GM18858 (cell line): ENCODE results near the gene EBF3.

Experiments used
- ATAC-seq: cut with Tn5 transposase; IDR thresholded peaks from one replicate; pipeline ENCODE4 v1.9.1; 2021; ENCODE audit not compliant: unreplicated experiment

The EBF3 gene, protein sequence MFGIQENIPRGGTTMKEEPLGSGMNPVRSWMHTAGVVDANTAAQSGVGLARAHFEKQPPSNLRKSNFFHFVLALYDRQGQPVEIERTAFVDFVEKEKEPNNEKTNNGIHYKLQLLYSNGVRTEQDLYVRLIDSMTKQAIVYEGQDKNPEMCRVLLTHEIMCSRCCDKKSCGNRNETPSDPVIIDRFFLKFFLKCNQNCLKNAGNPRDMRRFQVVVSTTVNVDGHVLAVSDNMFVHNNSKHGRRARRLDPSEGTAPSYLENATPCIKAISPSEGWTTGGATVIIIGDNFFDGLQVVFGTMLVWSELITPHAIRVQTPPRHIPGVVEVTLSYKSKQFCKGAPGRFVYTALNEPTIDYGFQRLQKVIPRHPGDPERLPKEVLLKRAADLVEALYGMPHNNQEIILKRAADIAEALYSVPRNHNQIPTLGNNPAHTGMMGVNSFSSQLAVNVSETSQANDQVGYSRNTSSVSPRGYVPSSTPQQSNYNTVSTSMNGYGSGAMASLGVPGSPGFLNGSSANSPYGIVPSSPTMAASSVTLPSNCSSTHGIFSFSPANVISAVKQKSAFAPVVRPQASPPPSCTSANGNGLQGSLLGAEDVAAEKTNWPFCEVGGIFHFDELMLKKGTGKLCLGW

GRCh38 chr10:129963641-129964501, at the start of gene EBF3:
Gene EBF3, minus strand, starts transcription at chr10:129964274. Its CDS starts 506 bp downstream, at chr10:129963768.
- ATAC-seq: no peak

GRCh38 chr10:130013335-130014262, 49.5 kb upstream of the EBF3 start:
- no peak for ATAC-seq

DNA sequence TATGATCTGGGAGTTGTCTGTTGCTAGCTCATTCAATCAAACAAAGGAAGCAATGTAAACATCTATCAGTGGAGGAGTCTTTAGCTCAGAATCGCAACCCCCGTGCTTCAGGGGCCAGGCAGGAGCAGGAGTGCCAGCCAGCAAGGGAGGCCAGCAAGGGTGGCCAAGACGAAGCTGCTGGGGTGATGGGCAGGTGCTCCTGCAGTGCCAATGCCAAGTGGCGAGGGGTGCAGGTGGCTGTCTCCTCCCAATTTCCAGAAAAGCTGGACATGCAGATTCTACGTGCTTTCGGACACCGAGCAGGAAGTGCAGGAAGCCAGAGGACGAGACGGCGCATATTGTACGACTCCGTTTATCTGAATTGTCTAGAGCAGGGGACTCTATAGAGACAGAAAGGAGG, 48.1 kb upstream of the EBF3 start:
- no peak for ATAC-seq

DNA sequence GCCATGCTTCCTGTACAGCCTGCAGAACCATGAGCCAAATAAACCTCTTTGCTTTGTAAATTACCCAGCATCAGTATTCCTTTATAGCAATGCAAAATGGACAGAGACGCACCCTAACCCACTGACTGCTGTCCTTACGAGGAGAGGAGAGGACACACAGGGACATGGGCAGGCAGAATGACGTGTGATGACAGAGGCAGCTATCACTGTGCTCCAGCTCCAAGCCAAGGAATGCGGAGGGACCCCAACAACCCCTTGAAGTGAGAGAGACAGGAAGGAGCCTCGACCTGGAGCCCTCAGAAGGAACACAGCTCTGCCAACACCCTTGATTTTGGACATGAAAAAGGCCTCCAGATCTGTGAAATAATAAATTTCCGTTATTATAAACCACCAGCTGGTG, 46.6 kb upstream of the EBF3 start:
- no peak for ATAC-seq

DNA sequence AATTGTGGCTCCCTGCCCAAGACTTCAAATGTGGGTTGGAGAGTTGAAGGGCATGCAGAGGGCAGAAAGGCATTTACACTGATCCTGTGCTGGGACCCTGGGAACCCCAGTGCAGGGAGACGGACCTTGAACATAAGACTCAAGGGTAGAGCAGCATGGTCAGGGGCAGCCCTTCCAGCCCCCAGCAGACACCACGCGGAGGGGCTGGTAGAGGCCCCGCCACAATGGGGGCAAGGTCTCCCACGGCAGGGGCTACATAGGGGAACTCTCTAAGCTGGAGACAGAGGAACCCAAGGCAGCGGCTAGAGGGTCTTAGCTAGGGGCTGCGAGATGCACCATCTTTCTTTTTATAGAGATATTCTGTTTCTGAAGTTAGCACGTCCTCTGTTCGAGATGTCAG, 45.2 kb upstream of the EBF3 start:
- ATAC-seq: no peak

DNA sequence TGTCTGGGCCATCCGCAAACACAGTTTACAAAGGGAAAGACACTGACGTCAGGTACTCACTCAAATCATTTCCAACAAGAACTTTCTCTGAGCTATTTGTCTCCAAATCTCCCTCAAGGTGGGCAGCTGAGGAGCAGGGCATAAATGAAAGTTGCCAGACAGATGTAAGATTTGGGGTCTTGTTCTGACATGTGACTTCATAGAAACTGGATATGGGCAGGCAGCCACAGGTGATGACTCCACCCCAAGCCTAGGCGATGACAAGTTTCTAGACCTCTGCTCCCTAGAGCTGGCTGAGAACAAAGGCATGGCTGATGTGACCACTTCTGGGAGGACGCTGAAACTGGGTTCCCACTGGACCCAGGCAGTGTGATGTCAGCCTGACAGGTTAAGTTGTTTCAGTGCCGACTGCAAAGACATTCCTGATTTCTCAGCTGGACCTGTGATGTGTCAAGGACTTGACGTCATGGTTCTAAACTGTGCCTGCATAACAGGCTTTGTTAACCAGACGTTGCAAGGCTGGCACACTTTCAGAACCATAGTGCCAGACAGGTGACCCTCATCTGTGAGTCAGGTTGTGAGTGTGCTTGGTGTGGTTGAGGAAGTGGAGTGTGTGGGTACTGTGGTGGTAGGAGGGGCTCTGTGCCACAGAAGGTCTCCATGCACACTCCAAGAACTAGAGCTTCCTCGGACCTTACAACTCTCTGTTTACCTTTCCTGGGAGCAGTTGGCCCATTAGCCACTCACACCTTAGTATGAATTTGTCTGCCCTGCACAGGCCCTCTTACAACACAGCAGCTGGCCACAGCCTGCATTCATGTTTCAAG, 39.9 kb upstream of the EBF3 start:
- no peak for ATAC-seq

GRCh38 chr10:130003166-130003565, 39.1 kb upstream of the EBF3 start:
- ATAC-seq: no peak

DNA sequence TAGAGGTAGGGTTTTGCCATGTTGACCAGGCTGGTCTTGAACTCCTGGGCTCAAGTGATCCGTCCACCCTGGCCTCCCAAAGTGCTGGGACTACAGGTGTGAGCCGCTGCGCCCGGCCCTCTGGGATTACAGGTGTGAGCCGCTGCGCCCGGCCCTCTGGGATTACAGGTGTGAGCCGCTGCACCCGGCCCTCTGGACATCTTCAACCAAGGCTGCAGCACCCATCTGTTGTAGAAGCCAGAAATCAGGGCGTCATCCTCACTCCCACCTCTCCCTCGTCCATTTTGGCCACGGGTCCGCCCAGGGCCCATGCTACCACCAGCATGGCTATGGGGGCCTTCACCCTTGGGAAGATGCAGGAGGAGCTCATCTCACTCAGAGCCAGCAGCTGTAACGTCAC, 38.5 kb upstream of the EBF3 start:
- ATAC-seq: no peak

- no peak for ATAC-seq
Measured at GRCh38 chr10:130000918-130001317, 36.8 kb upstream of the EBF3 start.

GRCh38 chr10:129999140-129999539, 35.1 kb upstream of the EBF3 start:
- ATAC-seq: no peak

DNA sequence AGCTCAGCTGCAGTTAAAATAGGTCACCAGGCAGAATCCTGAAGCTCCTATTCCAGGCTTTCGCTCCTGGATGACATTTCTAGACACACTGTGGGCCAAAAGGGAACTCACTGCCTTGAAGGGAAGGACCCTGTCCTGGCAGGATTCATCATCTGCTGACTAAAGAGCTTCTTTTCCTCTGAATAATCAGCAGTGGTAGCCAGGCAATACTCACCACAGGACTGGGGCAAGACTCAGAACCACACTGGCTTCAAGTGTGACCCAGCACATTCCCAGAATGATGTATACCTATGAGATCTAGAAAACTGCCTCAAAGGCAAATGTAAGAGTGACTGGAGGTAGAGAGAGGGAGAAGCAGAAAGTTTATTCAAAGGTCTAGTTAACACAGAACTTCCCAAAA, 29.5 kb upstream of the EBF3 start:
- ATAC-seq: no peak

DNA sequence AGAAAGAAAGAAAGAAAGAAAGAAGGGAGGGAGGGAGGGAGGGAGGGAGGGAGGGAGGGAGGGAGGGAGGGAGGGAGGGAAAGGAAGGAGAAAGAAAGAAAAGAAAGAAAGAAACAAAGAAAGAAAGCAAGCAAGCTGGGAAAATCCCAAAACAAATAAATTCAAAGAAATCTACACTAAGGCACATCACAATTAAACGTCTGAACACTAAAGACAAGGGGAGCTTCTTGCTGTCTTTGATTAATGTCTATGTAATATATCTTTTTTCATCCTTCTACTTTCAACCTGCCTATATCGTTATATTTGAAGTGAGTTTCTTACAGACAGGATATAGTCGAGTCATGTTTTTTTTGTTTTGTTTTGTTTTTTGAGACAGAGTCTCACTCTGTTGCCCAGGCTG, 28.3 kb upstream of the EBF3 start:
- ATAC-seq: no peak

DNA sequence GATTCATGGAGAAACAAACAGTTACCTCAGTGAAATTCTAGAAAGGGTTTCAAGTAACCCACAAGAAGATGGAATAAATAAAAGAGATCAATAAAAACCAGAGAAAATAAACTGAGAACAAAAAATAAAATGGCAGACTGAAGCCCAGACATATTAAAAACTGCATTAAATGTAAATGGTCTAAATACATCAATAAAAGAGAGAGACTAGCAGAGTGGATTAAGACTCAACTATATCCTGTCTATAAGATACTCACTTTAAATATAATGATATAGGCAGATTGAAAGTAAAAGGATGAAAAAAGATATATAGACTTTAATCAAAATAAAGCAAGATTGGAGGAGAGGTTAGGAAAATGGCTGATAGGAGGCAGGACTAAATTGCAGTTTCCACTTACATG, 18.8 kb upstream of the EBF3 start:
- no peak for ATAC-seq

DNA sequence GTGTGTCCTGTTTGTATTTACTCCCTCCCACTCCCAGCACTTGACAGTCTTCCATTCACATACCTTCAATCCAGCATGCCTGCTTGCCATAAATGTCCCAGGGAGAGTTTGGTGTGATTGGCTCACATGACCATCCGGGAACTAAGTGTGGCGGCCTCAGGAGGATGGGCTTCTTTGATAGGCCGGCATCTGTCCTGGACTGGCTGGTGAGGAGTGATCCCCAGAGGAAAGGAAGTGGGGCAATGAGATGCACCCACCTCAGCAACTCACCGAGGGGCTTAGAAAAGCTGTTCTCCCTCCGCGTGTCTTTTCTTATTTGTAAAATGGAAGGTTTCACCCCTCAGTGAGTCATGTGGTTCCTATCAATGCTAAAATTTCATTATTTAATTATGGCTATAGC, 14.9 kb upstream of the EBF3 start:
- ATAC-seq: no peak

GRCh38 chr10:129978322-129978721, 14.2 kb upstream of the EBF3 start:
- no peak for ATAC-seq

DNA sequence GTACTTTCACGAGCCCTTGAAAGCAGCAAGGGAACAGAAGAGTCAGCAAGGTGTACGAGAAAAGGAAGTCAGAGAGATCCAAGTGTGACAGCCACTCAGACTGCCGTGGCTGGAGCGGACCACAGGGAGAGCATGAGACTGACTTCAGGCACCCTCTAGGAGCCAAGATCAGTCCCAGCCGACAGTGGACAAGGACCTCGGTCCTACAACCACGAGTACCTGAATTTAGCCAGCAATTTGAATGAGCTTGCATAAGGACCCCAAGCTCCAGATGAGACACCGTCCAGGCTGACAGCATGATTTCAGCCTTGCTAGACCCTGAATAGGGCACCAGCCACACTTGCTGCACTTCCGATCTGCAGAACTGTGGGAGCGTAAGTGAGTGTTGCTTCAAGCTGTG, 13.7 kb upstream of the EBF3 start:
- no peak for ATAC-seq

DNA sequence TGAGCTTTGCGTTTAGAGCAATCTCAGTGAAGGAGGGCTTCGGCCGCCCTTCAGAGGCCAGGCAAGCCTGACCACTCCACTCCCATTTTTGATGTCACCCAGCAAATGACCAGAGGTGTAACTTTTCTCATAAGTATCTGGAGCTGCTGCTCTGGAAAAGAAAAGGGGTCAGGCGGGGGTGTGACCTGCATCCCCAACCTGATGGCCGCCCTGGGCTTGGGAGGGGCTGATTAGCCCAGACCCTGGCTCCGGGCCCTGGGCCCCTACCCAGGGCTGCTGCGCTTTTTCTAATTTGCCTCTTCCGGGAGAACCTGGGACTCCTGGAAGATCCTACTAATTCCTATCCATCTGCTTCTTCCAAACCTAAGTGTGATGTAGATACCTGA, 9.6 kb upstream of the EBF3 start:
- no peak for ATAC-seq

DNA sequence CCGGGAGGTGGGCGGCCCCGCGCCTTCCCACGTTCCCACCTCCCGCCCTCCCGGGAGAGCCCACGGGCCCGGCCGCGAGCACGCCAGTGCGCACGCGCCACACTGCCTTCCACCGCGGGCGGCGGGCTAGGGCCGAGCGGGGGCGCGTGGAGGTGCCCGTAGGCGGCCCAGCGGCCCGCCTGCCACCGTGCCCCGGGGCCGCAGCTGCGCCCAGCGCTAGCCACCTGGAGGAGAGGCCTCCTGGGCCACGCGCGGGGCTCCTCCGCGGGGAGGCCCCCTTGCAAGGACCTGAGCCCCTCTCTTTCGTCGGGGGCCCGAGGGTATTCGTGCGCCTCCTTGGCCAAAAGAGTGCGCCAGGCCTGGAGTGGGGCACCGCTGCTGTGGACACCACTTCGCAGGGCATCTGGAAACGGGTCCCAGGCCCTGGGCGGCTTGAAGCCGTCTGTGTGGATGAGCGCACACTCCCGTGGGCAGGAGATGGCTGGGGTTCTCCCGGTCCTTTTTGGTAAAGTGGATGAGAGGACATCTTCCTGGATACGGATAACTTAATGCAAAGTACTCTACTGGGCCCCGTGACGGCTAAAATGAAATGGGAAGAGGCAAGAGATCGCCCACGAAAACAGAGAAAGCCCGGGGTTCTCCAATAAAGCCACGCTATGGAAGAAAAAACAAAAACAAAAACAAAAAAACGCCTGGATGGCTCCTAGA, 9.0 kb upstream of the EBF3 start:
- ATAC-seq: no peak
